Posterior vena cava (tissue), 2 donors: Measurements from ENCODE around the gene PSMB5. TPM values are rescaled to one million over a fixed set of nuclear protein-coding genes. Genes with fewer than 3 reads are reported as not detected.
A peak's percentile ranks its signal among the peaks of the same experiment; 100 is the strongest.

Experiments
- DNase-seq: peaks from one replicate; pipeline ENCODE4 v3.0.0-alpha.2; 2020; ENCODE audit warnings: low spot score
- intact Hi-C, 2 donors: fragments of 100-400 bp; cut with DNase I; formaldehyde crosslinking; loops; one replicate each; pipeline versions ENCODE4 v1.14.1 to v1.14.2; 2022 to 2023
- long read RNA-seq, 2 donors: library from polyadenylated mRNA; unstranded; transcript quantifications; one replicate each; pipeline ENCODE4 v2.0.0, GENCODE V29; 2020 to 2021
- total RNA-seq, 2 donors: library from RNA; stranded (reverse); fragmentation: NEBNext Ultra II Directional; extraction: Animal tissue kit (Norgen Biotek cat#: 25700); gene quantifications; one replicate each; pipeline ENCODE4 v1.2.1, GENCODE V29; 2021
- donor health status: DM: yes; HTN: yes; CAD: no.
- donor health status: DM: yes; HTN: yes; CAD: no.

The PSMB5 gene
- 10 to 100 TPM; 71.5 to 78.8 TPM for total RNA-seq
- long read RNA-seq, donor 1, transcript PSMB5-202 (3 exons, 1,294 nt): major isoform, 22 of 24 reads
- long read RNA-seq, donor 1, partial matches to known transcripts: 1 of 24 reads
- long read RNA-seq, donor 1, other reads (novel, unspliced or antisense): 0 of 24 reads
- long read RNA-seq, donor 2, transcript PSMB5-202 (3 exons, 1,294 nt): major isoform, 195 of 218 reads
- long read RNA-seq, donor 2, transcript PSMB5-201 (3 exons, 796 nt): minor isoform, 7 of 218 reads
- long read RNA-seq, donor 2, transcript PSMB5-205 (4 exons, 1,117 nt): minor isoform, 7 of 218 reads
- long read RNA-seq, donor 2, partial matches to known transcripts: 3 of 218 reads
- long read RNA-seq, donor 2, other reads (novel, unspliced or antisense): 4 of 218 reads

- intact Hi-C loops: no loop called here
- DNase-seq: peak; percentile 96
Measured at GRCh38 chr14:23034498-23035302, at the start of gene PSMB5. PSMB5 (minus strand) TSS chr14:23034900; CDS start chr14:23034881, 19 bp downstream.

- DNase-seq: no peak
- intact Hi-C loops: no loop called here
Measured at GRCh38 chr14:23080474-23080873, 45.8 kb upstream of the PSMB5 start.

- intact Hi-C loops: no loop called here
Measured at GRCh38 chr14:23079716-23080115, 45.0 kb upstream of the PSMB5 start.

GRCh38 chr14:23078692-23079116 lies 44.0 kb upstream of the PSMB5 start:
- intact Hi-C loops: no loop called here
- DNase-seq: peak; percentile 90

More at GRCh38 chr14:23079716-23080115, 45.0 kb upstream of the PSMB5 start:
- DNase-seq: no peak

GRCh38 chr14:23077962-23078361 lies 43.3 kb upstream of the PSMB5 start:
- DNase-seq: peak; percentile 38
- intact Hi-C loops: no loop called here

GRCh38 chr14:23076785-23077408 lies 42.2 kb upstream of the PSMB5 start:
- no peak for DNase-seq
- intact Hi-C loops: no loop called here

- DNase-seq: no peak
- intact Hi-C loops: no loop called here
Measured at GRCh38 chr14:23074906-23075305, 40.2 kb upstream of the PSMB5 start.

GRCh38 chr14:23071921-23072539 lies 37.3 kb upstream of the PSMB5 start:
- DNase-seq: peak; percentile 56
- intact Hi-C loops: no loop called here

GRCh38 chr14:23071244-23071920 lies 36.7 kb upstream of the PSMB5 start:
- intact Hi-C loops: no loop called here
- DNase-seq: peak; percentile 95

- intact Hi-C loops: no loop called here
- peak; percentile 17 for DNase-seq
Measured at GRCh38 chr14:23070262-23071129, 35.8 kb upstream of the PSMB5 start.

- intact Hi-C loops: loop anchor here in 1 of 2 donors (5.0 kb wide), 1 partner anchor 43 kb away; no protein-coding TSS in a partner anchor
- peak; percentile 56 for DNase-seq
Measured at GRCh38 chr14:23069413-23069806, 34.7 kb upstream of the PSMB5 start.

- peak; percentile 86 for DNase-seq
- intact Hi-C loops: loop anchor here in 1 of 2 donors (5.0 kb wide), 1 partner anchor 43 kb away; no protein-coding TSS in a partner anchor
Measured at GRCh38 chr14:23068789-23069412, 34.2 kb upstream of the PSMB5 start.

GRCh38 chr14:23067847-23068788 lies 33.4 kb upstream of the PSMB5 start:
- intact Hi-C loops: loop anchor here in 1 of 2 donors (5.0 kb wide), 1 partner anchor 44 kb away; no protein-coding TSS in a partner anchor
- peak; percentile 55 for DNase-seq

- intact Hi-C loops: loop anchor here in 1 of 2 donors (5.0 kb wide), 1 partner anchor 45 kb away; no protein-coding TSS in a partner anchor
- DNase-seq: peak; percentile 64
Measured at GRCh38 chr14:23066855-23067744, 32.4 kb upstream of the PSMB5 start.

GRCh38 chr14:23066368-23066767 lies 31.7 kb upstream of the PSMB5 start:
- intact Hi-C loops: loop anchor here in 1 of 2 donors (5.0 kb wide), 1 partner anchor 46 kb away; no protein-coding TSS in a partner anchor
- peak; percentile 24 for DNase-seq
